SU-DHL-6 (cell line): Measurements from ENCODE around the gene SH3BP5.

ENCODE experiments used
- CTCF ChIP-seq: fragments of 200-600 bp; sonication (generic); IDR thresholded peaks from one replicate; pipeline ENCODE4 v1.5.1; 2017; ENCODE audit warnings: antibody characterized with exemption, mild to moderate bottlenecking, low read length, moderate library complexity; ENCODE audit not compliant: insufficient read depth, poor library complexity, severe bottlenecking
- EZH2phosphoT487 ChIP-seq: fragments of 200-600 bp; sonication (generic), shearing (Covaris generic); conservative IDR thresholded peaks from 2 replicates; pipeline ENCODE4 v1.6.1; 2018; ENCODE audit warnings: mild to moderate bottlenecking, antibody characterized with exemption, low read length, moderate library complexity, mixed read lengths

DNA sequence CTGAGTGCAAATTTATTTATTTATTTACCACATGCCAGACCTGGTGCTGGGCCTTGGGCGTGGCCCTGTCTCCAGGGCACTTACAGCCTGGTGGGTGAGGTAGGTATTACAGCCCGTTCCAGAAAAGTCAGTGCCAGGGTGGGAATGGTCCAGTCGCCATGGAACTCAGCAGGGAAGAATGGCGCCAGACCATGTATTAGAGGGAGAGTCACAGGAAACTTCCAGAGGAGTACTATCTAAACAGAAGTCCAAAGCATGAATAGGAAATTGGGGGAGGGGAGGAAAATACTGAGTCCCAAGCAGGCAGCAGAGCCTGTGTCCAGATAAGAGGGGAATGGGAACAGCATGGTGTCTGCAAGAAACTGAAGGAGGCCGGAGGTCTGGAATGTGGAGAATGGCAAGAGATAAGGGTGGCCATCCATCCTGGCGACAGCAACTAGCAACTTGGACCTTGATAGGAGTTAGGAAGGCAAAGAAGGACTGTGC is 27.0 kb downstream of the SH3BP5 start:
- TF ChIP-seq EZH2phosphoT487 (no peak), CTCF (no peak)
